ENCODE results near the gene IL6. TPM values are rescaled to one million over a fixed set of nuclear protein-coding genes. Genes with fewer than 3 reads are reported as not detected.

IL6 gene
- total and polyA plus RNA-seq, 2 of the 13 experiments (the other 11 are each of a cell fraction or from before 2014, with no cell fraction given): not detected

DNA sequence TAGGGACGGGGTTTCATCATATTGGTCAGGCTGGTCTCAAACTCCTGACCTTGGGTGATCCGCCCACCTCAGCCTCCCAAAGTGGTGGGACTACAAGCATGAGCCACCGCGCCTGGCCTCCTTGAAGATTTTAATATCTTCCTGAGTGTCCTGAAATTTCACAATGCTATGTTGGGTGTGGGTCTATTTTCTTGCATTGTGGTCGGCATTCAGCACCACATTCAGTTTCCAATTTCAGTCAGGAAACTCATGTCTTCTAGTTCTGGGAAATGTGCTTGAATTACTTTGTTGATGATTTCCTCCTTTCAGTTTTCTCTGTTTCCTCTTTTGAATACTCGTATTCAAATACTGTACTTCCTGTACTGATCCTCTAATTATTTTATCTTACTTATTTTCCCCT is 49.3 kb upstream of the IL6 start (continued):
- TF ChIP-seq, protein P1, sequence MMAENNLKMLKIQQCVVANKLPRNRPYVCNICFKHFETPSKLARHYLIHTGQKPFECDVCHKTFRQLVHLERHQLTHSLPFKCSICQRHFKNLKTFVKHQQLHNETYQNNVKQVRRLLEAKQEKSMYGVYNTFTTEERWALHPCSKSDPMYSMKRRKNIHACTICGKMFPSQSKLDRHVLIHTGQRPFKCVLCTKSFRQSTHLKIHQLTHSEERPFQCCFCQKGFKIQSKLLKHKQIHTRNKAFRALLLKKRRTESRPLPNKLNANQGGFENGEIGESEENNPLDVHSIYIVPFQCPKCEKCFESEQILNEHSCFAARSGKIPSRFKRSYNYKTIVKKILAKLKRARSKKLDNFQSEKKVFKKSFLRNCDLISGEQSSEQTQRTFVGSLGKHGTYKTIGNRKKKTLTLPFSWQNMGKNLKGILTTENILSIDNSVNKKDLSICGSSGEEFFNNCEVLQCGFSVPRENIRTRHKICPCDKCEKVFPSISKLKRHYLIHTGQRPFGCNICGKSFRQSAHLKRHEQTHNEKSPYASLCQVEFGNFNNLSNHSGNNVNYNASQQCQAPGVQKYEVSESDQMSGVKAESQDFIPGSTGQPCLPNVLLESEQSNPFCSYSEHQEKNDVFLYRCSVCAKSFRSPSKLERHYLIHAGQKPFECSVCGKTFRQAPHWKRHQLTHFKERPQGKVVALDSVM (CRISPR knock-in tag; IDR thresholded peaks at IDR 0.05): no peak
- no peak for TF ChIP-seq ZNF234 (CRISPR knock-in tag; conservative IDR thresholded peaks at IDR 0.05)
- TF ChIP-seq, protein P2, sequence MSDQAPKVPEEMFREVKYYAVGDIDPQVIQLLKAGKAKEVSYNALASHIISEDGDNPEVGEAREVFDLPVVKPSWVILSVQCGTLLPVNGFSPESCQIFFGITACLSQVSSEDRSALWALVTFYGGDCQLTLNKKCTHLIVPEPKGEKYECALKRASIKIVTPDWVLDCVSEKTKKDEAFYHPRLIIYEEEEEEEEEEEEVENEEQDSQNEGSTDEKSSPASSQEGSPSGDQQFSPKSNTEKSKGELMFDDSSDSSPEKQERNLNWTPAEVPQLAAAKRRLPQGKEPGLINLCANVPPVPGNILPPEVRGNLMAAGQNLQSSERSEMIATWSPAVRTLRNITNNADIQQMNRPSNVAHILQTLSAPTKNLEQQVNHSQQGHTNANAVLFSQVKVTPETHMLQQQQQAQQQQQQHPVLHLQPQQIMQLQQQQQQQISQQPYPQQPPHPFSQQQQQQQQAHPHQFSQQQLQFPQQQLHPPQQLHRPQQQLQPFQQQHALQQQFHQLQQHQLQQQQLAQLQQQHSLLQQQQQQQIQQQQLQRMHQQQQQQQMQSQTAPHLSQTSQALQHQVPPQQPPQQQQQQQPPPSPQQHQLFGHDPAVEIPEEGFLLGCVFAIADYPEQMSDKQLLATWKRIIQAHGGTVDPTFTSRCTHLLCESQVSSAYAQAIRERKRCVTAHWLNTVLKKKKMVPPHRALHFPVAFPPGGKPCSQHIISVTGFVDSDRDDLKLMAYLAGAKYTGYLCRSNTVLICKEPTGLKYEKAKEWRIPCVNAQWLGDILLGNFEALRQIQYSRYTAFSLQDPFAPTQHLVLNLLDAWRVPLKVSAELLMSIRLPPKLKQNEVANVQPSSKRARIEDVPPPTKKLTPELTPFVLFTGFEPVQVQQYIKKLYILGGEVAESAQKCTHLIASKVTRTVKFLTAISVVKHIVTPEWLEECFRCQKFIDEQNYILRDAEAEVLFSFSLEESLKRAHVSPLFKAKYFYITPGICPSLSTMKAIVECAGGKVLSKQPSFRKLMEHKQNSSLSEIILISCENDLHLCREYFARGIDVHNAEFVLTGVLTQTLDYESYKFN (CRISPR knock-in tag; conservative IDR thresholded peaks at IDR 0.05): no peak
- TF ChIP-seq, protein P3, sequence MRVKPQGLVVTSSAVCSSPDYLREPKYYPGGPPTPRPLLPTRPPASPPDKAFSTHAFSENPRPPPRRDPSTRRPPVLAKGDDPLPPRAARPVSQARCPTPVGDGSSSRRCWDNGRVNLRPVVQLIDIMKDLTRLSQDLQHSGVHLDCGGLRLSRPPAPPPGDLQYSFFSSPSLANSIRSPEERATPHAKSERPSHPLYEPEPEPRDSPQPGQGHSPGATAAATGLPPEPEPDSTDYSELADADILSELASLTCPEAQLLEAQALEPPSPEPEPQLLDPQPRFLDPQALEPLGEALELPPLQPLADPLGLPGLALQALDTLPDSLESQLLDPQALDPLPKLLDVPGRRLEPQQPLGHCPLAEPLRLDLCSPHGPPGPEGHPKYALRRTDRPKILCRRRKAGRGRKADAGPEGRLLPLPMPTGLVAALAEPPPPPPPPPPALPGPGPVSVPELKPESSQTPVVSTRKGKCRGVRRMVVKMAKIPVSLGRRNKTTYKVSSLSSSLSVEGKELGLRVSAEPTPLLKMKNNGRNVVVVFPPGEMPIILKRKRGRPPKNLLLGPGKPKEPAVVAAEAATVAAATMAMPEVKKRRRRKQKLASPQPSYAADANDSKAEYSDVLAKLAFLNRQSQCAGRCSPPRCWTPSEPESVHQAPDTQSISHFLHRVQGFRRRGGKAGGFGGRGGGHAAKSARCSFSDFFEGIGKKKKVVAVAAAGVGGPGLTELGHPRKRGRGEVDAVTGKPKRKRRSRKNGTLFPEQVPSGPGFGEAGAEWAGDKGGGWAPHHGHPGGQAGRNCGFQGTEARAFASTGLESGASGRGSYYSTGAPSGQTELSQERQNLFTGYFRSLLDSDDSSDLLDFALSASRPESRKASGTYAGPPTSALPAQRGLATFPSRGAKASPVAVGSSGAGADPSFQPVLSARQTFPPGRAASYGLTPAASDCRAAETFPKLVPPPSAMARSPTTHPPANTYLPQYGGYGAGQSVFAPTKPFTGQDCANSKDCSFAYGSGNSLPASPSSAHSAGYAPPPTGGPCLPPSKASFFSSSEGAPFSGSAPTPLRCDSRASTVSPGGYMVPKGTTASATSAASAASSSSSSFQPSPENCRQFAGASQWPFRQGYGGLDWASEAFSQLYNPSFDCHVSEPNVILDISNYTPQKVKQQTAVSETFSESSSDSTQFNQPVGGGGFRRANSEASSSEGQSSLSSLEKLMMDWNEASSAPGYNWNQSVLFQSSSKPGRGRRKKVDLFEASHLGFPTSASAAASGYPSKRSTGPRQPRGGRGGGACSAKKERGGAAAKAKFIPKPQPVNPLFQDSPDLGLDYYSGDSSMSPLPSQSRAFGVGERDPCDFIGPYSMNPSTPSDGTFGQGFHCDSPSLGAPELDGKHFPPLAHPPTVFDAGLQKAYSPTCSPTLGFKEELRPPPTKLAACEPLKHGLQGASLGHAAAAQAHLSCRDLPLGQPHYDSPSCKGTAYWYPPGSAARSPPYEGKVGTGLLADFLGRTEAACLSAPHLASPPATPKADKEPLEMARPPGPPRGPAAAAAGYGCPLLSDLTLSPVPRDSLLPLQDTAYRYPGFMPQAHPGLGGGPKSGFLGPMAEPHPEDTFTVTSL (CRISPR knock-in tag; IDR thresholded peaks at IDR 0.05; ENCODE audit: borderline replicate concordance): no peak
- TF ChIP-seq KMT2B (CRISPR knock-in tag; IDR thresholded peaks at IDR 0.05): no peak
- TF ChIP-seq ZNF605 (CRISPR knock-in tag; IDR thresholded peaks at IDR 0.05): no peak
- TF ChIP-seq, protein P4, sequence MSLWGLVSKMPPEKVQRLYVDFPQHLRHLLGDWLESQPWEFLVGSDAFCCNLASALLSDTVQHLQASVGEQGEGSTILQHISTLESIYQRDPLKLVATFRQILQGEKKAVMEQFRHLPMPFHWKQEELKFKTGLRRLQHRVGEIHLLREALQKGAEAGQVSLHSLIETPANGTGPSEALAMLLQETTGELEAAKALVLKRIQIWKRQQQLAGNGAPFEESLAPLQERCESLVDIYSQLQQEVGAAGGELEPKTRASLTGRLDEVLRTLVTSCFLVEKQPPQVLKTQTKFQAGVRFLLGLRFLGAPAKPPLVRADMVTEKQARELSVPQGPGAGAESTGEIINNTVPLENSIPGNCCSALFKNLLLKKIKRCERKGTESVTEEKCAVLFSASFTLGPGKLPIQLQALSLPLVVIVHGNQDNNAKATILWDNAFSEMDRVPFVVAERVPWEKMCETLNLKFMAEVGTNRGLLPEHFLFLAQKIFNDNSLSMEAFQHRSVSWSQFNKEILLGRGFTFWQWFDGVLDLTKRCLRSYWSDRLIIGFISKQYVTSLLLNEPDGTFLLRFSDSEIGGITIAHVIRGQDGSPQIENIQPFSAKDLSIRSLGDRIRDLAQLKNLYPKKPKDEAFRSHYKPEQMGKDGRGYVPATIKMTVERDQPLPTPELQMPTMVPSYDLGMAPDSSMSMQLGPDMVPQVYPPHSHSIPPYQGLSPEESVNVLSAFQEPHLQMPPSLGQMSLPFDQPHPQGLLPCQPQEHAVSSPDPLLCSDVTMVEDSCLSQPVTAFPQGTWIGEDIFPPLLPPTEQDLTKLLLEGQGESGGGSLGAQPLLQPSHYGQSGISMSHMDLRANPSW (CRISPR knock-in tag; IDR thresholded peaks at IDR 0.05; ENCODE audit: borderline replicate concordance): no peak
- no peak for TF ChIP-seq NR2F6 (IDR thresholded peaks at IDR 0.05)
- no peak for TF ChIP-seq NR2F6 (CRISPR knock-in tag; IDR thresholded peaks at IDR 0.05)
- TF ChIP-seq, protein P5, sequence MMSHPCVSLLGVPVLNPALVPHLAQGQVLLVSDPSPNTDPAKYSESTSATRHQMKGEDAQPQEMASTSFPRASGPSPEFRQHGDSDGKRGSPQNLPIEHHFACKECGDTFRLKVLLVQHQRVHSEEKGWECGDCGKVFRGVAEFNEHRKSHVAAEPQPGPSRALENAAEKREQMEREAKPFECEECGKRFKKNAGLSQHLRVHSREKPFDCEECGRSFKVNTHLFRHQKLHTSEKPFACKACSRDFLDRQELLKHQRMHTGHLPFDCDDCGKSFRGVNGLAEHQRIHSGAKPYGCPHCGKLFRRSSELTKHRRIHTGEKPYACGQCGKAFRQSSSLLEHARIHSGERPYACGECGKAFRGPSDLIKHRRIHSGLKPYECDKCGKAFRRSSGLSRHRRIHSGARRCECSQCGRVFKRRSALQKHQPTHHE (CRISPR knock-in tag; IDR thresholded peaks at IDR 0.05; ENCODE audit: borderline replicate concordance): no peak
- no peak for TF ChIP-seq ZNF3 (CRISPR knock-in tag; IDR thresholded peaks at IDR 0.05)

Data from HepG2 (cell line).